NCI-H526 treated with DMSO at 0.1 percent for 48 hours (cell line): ENCODE measurements around the gene ARHGAP32.
"Not testable (repeated sequence)": the region's sequence is repeated elsewhere in the genome, so short reads cannot be mapped to it uniquely, and the experiment has no call there.

Experiments
- DNase-seq: peaks from one replicate; lab custom pipeline; 2025; lab: John Stamatoyannopoulos, UW

Gene ARHGAP32

DNA sequence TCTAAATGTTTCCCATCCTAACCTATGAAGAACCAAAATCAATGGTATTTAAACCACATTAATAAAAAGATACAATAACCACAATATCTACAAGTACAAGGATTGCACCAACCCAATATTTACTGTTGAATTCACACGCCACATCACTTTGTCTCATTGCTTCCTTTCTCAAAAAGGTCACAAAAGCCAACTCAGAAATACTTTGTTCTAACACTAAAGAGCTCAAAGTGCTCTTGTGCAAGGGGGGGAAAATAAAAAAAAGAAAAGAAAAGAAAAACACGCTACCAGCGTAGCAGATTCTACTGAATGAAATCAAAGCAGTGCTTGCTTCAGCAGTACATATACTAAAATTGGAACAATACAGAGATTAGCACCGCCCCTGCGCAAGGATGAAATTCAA lies 10.5 kb upstream of the ARHGAP32 start:
- no peak for DNase-seq

DNA sequence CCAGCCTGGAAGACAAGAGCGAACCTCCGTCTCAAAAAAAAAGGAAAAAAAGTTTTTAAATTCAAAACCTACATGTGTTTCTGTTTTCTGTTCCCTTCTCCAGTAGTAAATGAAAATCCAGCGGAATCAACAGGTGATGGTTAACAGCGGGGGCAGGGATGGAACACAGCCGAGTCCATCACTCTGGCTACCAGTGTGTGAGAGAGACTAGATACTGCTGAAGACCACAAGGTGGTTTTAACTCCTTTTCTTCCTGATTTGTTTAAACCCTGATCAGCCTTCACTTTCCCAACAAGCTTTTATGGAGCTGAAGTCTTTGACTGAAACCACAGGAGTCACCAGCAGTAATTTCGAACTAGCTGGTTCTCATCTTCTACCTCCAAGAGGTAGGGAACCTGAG lies 3.6 kb upstream of the ARHGAP32 start:
- DNase-seq, result no peak

DNA sequence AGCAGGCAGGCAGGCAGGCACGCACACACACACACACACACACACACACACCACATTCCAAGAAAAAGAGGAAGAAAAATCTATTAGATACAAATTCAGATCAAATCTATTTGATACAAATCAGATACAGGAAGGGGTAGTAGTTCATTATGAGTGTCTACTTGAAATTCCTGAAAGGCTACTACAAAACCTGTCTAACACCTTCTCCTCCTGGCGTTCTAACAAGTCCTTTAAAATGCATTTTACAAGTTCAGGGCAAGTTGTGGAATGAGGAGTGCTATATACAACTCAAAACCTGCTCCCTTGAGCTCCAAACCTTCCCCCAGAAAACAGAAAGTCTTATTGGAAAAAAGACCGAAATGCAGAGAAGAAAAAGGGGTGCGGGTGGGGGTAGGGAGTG lies 476 bp downstream of the ARHGAP32 start:
- DNase-seq, result no peak

DNA sequence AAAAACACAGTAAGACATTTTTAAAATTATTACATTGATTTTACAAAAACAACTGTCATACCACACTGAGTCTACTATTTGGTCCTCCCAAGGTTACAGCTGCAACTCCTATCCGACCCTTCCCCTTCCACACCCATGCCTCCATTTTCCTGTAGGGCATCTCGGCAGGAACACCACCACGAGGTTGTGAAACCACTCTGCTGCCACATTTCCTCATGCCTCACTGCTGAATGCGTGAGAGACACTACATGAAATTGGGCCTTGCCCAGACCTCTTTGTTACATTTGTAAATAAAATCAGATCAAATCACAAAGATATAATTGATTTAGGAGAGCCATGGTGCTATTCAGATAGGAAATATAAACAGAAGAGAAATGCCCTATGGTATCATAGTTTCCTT lies 2.0 kb downstream of the ARHGAP32 start:
- no peak for DNase-seq

DNA sequence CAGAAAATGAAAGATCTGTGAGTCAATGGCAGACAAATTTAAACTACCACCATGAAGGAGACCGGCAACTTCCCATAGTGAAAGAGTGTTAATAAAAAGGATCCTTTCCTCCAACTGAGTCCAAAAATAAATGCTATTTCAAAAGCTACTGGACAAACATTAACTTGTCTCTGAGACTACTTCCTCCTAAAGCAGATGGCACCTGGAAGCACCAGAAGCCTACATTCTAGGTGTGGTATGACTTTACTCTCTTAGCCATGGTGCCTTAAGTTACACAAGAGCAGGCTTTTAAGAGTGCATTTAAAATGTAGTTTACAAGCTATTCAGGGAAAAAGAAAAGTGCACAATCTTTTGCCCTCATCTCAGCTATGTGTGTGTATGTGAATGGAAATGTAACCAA lies 2.5 kb downstream of the ARHGAP32 start:
- DNase-seq, result no peak

DNA sequence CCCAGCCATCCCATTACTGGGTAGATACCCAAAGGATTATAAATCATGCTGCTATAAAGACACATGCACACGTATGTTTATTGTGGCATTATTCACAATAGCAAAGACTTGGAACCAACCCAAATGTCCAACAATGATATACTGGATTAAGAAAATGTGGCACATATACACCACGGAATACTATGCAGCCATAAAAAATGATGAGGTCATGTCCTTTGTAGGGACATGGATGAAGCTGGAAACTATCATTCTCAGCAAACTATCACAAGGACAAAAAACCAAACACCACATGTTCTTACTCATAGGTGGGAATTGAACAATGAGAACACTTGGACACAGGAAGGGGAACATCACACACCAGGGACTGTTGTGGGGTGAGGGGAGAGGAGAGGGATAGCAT lies 7.0 kb downstream of the ARHGAP32 start:
- DNase-seq, result not testable (repeated sequence)

DNA sequence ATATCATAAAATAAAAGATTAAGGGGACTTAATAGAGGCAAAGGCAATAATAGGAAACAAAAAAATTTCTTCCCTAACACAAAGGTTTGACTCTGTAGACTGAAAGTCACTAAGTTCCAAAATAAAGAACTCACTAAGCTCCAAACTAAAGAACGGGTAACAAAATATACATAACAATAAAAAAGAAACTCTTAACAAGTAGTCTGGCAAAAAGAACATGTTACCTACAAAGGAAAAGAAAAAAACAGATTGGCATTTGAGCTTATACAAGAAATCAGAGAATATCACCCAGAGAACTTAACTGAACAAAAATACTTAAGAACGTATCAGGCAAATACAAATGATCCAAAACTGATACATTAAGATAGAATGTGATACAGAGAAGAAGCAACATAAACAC lies 7.5 kb downstream of the ARHGAP32 start:
- DNase-seq, result no peak

DNA sequence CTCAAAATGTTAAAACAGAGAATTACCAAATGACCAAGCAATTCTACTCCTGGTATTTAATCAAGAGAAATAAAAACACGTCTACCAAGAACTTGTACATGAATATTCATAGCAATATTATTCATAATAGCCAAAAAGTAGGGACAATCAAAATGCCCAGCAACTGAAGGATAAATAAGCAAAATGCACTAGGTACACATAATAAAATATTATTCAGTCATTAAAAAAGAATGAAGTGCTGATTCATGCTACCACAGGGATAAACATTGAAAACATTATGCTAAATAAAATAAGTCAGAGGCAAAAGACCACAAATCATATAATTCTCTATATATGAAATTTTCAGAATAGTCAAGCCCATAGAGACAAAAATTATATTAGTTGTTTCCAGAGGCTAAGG lies 24.8 kb downstream of the ARHGAP32 start:
- no peak for DNase-seq

DNA sequence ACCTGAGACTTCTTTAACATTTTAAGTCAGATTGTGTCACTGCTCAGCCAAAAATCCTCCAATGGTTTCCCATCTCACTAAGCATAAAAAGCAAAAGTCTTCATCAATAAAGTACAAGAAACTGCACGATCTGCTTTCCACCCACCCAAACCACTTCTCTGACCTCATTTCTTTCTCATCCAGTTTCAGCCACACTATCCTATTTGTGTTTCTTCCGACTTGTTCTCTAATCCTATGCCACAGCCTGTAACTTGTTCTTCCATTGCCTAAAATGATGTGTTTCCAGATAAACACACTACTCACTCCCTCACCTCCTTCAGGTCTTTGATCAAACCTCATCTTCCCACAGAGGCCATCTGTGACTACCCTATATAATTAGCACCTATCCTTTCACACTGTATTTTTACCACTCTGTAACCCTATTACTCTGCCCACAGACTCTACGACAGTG lies 28.4 kb downstream of the ARHGAP32 start:
- no peak for DNase-seq

DNA sequence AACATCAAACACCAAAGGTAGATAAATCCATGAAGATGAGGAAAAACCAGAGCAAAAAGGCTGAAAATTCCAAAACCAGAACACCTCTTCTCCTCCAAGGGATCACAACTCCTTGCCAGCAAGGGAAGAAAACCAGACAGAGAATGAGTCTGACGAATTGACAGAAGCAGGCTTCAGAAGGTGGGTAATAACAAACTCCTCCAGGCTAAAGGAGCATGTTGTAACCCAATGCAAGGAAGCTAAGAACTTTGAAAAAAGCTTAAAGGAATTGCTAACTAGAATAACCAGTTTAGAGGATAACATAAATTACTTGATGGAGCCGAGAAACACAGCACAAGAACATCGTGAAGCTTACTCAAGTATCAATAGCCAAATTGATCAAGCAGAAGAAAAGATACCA lies 35.0 kb downstream of the ARHGAP32 start:
- DNase-seq, result not testable (repeated sequence)

DNA sequence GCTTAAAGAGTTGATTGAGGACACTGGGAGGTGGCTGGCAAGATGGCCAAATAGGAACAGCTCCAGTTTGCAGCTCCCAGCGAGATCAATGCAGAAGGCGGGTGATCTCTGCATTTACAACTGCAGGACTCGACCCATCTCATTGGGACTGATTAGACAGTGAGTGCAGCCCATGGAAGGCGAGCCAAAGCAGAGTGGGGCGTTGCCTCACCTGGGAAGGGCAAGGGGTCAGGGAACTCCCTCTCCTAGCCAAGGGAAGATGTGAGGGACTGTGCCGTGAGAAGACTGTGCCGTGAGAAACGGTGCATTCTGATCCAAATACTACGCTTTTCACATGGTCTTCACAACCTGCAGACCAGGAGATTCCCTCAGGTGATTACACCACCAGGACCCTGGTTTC lies 36.4 kb downstream of the ARHGAP32 start:
- no peak for DNase-seq

DNA sequence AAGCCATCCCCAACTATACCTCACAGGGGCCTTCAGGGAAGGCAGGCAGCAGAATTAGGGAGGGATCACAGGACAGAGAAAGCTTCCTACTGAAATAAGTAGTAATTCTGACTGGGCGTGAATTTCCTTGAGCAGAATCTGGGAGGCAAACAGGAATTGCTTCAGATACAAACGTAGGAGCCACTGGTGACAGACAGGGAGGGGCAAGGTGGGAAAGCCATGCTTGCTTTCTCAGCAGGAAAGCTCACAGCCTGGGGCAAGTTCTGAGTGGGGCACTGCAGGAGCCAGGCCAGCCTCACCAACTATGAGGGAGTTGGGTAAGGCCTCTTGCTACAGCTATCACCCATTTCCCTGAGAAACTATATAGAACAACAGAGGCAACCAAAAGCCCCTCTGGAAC lies 43.6 kb downstream of the ARHGAP32 start:
- DNase-seq, result no peak

DNA sequence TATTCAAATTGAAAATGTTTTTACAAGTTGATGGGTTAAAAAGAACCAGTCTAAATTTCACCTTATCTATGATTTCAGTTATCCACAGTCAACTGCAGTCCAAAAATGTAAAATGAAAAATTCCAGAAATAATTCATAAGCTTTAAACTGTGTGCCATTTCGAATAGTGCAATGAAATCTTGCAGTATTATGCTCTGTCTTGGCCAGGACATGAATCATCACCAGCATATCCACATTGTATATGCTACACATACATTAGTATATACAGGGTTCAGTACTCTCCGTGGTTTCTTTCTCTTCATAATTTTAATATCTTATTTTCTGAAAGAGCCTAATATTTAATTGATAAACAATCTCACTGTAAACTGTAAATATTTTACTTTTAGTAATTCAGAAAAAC lies 45.9 kb downstream of the ARHGAP32 start:
- DNase-seq, result peak; percentile 95

DNA sequence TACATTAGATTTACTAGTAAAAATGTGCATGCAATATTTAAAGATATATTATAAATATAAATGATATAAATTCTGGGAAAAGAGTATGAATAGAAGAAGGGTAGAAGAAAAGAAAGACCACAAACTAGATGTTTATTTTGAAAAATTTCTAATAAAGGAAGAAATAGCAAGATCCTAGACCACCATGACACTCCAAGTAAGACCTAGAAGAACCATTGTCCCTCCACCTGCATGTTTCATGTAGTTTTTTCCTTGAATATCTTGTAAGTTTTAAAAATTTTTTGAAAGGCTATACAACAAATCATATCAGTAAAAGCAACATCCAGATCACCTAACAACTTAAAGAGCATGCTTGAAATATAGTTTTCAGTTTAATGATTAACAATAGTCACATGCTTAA lies 46.8 kb downstream of the ARHGAP32 start:
- DNase-seq, result peak; percentile 95

DNA sequence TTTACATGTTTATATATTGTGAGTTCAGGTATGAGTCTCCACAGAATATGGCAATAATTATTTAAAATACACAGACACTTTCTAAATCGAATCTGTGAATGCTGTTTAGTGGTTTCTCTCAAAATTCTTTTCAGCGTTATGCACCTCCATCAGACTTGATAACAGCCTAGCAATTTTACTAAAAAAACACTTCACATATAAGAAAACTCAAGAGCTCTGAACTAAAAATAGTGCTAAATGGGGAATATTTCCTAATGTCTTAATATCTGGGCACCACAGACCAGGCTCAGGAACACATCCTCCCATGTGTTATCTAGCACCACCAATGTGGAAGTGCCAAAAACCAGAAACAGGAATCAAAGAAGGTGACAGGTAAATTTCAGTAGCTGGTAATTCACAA lies 47.9 kb downstream of the ARHGAP32 start:
- peak; percentile 53 for DNase-seq

DNA sequence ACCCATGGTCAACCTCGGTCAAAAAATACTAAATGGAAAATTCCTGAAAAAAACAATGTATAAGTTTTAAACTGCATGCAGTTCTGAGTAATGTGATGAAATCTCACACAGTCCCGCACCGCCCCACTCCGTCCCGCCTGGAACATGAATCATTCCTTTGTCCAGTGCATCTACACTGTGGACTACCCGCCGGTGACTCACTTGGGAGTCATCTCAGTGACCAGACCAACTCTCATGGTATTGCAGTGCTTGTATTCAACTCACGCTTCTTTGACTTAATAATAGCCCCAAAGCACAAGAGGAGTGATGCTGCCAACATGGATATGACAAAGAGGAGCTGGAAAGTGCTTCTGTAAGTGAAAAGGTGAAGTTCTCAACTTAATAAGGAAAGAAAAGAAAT lies 48.8 kb downstream of the ARHGAP32 start:
- peak; percentile 81 for DNase-seq

DNA sequence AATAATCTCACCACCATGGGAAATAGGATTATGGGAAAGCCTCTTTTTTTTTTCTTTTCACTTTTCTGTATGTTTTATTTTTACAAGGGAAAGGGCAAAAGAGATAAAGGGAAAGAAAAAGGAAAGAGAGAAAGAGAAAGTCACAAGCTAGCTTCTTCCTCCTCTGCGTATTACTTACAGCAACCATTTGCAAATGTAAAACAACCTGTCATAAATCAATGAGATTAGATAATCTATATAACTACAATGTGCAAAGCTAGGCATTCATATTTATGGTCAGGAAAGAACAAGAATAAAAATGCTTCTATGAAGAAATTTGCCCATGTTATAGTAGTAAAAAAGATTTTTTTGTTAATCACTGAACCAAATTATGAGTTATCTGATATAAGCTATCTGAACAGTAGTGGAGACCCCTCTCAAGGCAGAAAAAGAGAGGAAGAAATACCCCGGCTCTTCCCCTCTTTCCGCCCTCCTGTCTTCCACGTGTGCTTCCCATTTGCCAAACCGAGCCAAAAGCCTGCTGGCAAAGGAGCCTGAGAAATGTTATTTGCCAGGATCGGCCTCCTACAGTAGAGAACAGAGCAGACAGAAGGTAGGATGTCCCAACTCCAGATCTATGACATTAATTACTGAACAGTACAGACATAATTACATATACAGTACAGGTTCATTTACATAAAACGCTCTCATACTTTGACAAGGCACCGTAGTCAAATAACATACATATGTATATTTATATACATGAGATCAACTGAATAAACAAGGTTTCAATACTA lies 50.2 kb downstream of the ARHGAP32 start:
- peak; percentile 99 for DNase-seq

DNA sequence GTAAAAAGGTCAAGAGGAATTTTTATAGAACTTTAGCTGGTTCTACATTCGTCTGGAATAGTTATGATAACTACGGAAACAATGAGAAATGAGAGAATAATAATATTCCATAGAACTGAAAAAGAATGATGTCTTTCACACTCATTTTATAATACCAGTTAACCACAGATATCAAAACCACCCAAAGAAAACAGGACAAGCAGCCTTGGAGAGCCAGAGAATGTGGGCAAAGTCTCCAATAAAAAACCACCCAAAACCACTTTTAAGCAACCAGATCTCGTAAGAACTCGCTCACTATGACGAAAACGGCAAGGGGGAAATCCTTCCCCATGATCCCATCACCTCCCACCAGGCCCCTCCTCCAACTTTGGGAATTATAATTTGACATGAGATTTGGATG lies 60.8 kb downstream of the ARHGAP32 start:
- no peak for DNase-seq

DNA sequence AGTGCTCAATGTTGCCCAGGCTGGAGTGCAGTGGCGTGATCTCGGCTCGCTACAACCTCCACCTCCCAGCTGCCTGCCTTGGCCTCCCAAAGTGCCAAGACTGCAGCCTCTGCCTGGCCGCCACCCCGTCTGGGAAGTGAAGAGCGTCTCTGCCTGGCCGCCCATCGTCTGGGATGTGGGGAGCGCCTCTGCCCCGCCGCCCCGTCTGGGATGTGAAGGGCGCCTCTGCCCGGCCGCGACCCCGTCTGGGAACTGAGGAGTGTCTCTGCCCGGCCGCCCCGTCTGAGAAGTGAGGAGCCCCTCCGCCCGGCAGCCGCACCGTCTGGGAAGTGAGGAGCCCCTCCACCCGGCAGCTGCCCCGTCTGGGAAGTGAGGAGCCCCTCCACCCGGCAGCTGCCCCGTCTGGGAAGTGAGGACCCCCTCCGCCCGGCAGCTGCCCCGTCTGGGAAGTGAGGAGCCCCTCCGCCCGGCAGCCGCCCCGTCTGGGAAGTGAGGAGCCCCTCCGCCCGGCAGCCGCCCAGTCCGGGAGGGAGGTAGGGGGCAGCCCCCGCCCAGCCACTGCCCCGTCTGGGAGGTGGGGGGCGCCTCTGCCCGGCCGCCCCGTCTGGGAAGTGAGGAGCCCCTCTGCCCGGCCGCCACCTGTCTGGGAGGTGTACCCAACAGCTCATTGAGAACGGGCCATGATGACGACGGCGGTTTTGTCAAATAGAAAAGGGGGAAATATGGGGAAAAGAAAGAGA lies 63.1 kb downstream of the ARHGAP32 start:
- DNase-seq, result not testable (repeated sequence)

DNA sequence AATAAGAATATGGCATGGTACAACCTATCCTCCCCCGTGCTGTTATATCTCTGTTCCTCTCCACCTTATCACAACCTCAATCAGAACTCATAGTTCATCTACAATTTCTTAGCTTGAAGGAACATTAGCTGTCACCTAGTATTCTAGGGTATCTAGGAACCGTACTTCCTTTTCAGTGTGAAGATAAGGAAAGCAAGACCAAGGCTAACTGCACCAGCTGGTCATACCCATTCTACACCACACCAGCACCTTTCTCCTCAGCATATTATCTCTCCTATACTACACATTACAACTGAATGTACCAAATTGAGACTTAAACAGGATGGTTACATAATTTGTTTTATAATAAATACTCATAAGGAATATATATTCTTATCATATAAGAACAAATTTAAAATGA lies 73.1 kb downstream of the ARHGAP32 start:
- peak; percentile 40 for DNase-seq

DNA sequence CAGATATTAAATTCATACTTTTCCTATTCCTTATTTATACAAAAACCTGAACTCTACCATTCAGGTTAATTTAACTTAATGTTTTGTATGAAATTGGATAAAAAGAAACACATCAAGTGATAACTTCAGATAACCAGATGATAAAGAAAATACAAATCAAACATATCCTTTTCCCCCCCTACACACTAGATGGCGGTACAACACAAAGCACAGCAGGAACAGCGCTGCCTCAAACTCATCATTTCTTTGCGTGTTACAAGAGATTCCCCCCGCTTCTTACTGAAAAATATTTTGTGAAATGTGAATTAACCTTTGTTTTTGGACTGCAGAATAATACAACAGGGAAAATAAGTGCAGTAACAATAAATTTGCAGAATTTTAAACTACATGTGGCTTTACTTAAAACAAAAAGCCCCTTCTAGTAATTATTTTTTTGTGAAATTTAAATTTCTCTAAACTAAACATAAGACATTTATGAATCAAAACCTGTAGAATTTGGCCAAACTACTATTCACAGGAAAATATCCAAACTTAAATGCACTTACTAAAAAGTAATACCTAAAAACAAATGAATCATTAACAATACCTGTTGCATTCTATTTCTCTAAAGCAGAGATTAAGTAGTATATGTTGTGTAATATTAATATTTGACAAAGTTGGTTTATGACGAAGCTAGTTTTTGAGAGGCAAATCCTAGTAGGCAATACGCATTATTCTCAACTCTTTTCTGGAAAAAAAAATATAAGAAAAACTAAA lies 74.4 kb downstream of the ARHGAP32 start:
- DNase-seq, result peak; percentile 84

DNA sequence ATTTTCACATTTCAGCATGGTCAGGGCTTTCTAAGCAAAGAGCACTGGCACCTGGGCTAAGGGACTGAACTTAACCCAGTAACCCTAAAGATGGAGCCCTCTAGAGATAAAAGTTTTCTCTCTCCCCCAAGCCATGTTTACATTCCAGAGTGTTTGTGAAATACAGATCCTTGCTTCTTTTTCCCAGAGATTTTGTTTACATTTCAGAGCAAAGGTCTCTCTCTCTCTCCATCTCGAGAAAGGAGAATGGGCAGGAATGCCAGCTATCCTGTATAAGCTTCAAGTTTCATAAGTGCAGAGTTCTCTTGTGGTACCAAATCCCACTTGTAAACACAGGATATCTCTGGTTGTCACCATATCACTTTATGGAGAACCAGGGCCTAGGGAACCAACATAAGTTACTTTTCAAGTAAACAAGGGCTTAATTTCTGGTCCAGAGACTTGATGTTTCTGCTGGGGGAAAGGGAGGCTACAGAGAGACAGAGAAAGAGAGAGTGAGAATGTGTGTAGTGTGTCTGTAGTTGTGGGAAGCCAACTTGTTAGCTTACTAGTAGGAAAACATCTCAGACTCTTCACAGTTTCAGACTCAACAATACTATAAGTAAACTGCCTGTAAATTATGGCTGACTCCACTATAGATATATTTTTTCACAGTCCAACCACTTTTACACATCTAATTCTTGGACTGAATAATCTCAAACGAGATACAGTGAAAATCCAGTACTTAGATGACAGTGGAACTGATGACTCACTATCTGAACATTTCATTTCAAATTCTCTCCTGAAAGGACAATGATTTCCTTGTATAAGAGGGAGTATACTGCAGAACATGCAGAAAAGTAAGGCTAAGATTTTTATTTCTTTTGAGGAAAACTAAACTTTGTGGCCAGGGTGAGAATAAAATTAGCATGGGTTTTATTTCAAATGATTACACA lies 76.2 kb downstream of the ARHGAP32 start:
- DNase-seq, result no peak
